Activated T-cell treated with anti-CD3 and anti-CD28 coated beads, Interleukin-2, amount 50 U/mL, for 1 hour (primary cell): ENCODE data around the gene SLCO4A1.

Experiments used
- DNase-seq: peaks from one replicate; pipeline ENCODE4 v3.0.0-alpha.2; 2020

SLCO4A1 gene

DNA sequence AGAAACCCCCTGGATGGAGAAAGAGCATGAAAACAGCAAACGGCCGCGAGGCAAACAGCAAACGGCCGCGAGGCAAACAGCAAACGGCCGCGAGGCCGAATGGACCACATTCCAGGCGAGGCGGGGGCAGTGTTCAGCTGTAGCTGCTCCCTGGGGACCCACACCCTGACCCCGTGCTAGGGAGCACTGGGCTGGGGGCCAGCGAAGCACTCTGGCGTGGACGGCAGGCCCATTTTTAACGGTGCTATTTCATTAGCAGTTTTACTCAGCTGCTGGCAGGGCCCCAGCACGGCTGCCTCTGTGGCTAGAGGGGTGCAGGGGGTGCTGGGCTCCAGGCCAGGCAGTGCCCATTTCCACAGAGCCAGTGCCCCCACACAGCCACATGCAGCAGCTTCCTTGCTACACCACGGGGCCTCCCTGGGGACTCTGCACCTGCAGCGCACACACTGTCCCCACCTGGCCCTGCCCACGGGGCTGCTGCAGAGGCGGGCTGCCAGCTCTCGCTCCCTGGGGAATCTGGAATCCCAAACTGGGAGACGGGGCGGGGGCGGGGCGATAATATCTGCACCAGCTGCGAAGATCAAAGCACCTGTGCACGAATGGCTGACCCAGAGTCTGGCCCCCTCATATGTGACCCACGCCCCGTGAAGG is 35.6 kb upstream of the SLCO4A1 start:
- DNase-seq: no peak

DNA sequence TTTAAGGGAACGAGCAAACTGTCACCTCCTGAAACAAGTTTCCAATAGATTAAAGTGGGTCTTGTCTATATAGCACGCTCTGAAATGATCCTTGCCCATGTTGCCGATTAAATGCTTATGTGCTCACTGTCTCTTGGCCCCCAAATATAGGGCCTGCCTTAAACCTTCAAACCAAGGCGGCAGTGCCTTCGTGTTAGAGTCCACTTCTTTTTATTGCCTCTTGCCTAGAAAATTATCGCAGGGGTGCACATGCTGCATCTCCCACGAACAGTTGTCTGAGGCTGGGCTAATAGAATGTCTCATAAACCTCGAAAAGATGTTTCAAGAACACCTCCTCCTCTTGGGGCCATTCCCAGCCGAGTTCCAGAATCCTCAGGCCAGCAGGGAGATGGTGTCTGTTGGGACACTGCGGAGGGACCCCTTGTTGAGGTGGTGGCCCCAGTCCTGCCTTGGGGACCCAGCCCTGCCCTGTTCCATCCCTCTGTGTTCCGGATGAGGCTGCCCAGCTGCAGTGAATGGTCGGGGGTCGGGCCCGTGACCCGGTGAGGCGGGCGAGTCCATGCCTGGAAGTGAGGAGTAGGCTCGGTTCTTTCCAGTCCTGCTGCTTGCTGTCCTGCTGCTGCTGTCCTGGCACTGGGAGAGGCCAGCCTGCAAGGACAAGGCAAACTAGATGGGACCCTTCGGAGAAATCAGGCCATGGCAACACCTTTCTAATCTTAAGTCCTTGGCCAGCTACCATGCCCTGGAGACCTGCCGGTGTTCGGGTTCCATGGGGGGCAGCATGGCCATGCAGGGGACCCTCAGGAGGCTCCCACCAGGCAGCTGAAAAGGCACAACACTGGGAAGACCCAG is 34.7 kb upstream of the SLCO4A1 start:
- DNase-seq: no peak

DNA sequence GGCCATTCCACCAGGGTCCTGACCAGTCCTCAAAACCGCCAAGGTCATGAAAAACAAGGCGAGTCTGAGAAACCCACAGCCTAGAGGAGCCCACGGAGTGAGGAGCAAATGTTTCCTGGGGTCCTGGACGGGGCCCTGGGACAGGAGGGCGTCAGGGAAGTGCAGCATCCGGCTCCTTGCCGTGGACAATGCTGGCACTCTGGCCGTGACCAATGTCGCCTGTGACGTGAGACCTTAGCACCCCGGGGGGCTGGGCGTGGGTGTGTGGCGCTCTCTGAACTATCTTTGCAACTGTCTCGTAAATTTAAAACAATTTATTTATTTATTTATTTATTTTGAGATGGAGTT is 34.1 kb upstream of the SLCO4A1 start:
- no peak for DNase-seq

DNA sequence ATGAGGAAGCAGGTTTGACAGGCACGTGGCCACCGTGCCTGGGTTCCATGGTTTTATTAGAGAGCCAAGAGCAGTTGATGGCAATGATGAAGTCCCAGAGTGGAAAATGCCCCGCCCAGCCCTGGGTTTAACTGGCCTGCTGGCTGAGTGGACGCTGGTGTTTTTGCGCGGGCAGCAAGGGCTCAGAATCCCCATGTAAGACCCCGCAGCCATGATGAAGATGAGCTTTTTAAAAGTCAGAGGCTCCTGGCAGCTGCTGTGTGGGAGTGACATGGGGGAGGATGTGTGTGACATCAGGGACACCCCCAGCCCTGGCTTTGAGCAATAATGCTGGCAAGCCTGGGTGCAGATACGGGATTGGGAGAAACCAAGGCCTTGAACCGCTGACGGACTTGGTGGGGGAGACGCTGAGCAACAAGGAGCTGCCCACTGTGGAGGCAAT is 33.0 kb upstream of the SLCO4A1 start:
- no peak for DNase-seq

DNA sequence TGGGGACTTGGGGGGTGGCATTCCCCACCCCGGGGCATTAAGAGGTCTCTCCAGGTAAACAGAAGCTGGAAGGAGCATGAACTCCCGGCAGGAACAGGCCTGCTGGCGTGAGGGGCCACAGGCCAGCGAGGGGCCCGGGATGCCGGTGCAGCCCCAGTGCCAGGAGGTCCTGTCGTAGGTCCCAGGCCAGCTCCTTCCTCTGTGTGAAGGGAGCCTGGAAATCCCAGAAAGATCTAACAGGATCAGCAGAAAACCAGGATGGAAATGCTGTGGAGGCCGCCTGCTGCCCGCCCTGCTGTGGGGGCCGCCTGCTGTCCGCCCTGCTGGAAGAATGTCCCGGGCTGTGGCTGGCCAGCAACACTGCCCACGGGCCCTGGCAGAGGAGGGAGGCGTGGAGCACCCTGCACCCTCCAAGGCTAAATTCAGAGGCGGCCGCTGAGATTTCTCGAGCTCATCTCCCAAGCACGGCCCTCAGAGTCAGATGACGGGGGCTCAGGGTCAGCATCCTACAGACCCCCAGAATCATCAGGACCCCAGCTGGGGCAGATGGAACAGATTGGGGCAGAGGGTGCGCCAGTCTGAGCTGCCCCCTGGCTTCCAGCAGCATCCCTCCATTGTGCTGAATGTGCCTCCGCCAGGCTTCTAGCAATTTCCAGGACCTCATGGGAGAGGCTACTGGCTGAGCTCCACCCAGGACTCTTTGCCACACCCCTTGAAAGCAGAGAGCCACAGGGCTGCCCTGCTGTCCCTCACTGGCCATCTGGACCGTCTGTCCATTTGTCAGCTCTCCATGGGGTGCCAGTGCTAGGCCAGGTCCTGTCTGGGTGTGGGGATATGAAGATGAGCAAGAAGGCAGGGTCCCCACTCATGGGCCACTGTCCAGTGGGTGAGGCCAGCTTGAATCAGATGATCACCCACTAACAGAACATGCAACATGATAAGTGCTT is 32.2 kb upstream of the SLCO4A1 start:
- no peak for DNase-seq

DNA sequence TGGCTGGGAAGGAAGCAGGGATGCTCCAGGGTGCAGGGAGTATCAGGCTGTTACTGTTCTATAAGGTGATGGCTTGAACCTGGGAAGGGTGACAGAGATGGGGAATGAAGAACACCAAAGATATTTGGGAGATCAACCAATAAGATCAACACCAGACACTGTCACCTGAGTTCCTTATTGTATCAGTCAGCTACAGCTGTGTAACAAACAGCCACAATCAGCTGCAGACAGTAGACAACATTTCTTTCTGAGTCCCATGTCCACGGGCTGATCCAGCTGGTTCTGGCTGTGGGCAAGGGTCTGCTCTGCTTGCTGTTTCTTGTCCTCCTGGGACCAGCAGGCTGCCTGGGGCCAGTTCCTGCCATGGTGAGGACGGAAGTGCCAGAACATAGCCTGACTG is 31.3 kb upstream of the SLCO4A1 start:
- no peak for DNase-seq

DNA sequence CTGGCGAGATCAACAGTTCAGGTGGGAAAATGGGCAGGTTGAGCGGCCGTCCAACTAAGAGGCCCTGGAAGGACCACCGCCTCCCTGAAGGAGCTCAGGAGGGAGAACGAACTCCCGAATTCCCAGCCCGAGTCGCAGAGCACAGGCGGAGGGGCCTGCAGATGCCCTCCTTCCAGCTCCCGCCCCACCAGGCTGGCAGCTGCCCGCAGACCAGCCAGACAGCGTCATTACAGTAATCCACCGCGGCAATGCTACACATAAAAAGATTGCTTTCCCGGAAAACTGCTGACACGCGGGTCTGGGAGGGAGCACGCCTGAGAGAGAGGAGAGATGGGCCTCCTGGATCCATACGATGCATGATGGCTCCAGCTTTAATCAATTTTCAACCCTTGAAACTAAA is 30.5 kb upstream of the SLCO4A1 start:
- DNase-seq: no peak

DNA sequence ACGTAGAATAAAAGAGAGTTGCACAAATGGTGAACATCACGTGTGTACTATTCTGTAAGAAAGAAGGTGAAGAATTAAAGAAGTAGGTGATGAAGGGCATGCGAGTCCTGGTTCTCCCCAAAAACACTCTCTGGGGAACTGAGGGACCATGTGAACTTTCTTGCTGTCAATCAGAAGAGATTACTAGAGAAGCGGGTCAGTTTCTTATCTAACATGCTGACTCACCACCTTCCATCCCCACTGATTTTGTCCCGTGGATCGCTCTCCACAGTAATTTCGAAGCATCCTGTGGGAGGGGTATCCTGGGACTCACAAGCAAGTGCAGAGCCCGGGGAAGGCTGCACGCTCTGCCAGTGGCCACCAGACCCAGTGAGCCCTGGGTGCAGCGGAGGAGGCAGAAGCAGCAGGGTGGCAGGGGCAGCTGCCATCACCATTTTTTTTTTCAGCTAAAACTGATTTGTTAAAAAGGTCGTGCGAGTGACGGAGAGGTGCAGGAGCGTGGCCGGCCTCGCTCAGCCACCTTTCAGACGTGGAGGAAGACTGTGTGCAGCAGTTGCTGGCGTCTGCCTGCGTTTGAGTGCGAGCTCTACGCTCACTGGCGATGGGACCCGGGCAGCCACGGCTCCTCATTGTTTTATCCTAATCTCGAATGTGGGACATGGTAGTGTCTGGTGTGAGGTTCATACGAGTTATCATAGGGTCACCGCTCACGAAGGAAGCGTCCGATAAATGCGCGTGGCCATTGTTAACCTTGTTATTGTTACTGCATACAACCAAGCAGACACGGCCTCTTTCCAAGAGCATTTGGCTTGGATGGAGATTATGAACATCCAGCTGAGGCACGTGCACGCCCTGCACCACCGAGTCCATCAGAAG is 28.0 kb upstream of the SLCO4A1 start:
- no peak for DNase-seq

DNA sequence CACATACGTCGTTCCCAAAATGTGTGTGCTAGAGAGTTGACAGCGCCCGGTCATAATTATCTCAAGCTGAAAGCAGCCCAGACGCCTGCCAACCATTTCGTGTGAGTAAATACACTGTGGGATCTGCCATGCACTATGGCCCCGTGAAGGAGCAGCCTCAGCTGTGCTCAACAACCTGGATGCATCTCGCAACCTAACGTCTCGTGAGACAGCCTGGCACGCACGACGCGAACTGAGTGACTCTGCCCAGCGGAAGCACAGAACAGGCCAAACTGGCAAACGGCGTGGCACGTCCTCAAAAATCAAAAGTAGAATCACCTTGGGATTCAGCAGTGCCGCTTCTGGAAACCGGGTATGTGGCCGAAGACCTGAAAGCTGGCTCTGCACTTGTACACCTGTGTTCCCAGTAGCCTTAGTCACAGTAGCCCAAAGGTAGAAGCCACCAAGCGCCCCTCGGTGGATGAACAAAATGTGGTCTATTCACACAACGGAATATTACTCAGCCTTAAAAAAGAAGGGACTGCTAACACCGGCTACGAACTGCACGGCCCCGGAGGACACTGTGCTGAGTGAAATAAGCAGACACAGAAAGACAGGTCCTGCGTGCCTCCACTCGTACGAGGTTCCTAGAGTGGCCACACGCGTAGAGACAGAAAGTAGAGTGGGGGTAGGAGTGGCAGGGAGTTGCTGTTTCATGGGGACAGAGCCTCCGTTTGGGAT is 27.2 kb upstream of the SLCO4A1 start:
- no peak for DNase-seq

DNA sequence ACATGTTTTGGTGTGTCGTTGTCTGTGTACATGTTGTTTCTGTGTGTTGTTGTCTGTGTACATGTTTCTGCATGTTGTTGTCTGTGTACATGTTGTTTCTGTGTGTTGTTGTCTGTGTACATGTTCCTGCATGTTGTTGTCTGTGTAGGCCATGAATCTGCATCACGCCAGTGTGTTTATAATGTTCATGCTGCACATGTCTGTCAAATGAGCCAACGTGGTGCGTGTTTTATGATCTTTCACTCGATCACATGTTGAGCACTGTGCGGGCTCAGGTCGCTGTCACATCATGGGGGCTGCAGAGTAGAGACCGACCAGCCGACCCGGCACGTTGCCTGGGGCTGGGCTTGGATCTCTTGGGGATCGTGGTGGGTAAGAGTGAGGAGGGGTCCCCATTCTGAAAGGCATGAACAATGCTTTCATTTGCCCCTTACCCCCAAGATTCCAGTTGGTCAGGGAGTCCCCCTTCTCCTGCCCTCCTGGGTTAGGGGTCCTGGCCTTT is 26.5 kb upstream of the SLCO4A1 start:
- no peak for DNase-seq

DNA sequence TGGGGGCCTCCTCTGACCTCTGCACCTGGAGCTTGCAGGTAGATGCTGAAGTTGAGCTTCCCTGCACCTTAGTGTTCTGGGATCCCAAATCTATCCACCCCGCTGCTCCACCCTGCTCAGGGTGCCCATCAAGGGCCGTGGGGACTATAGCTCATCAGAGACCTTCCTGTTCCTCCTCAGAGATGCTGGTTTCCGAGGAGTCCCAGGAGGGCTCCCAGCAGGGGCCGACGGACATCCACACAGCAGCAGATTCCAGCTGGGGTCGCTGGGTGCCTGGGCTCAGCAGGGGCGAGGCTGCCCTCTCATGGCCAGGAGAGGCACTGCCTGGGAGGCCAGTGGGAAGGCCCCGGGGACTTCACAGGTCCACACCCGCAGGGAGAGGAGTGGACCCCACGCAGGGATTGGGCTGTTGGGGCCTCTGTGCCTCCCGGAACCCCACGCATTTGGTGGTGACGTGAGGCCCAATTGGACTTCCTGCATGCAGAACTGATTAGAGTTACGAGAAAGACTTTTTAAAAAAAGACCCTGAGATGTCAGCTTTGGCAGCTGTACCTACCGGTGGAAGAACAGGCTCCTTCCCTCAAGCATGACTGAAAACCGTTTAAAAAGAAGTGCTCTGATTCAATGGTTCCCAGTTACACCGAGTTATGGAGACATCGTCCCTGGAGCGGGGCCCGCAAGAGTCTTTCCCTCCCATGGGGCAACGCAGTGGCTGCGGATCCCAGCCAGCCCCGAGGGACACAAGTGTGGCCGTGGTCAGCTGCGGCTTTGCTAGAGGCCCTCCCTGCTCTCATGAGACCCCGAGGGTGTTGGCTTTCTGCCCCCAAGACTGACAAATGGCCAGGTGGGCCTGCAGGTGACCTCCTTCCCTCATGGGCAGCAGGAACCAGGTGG is 25.3 kb upstream of the SLCO4A1 start:
- DNase-seq: peak; percentile 76

DNA sequence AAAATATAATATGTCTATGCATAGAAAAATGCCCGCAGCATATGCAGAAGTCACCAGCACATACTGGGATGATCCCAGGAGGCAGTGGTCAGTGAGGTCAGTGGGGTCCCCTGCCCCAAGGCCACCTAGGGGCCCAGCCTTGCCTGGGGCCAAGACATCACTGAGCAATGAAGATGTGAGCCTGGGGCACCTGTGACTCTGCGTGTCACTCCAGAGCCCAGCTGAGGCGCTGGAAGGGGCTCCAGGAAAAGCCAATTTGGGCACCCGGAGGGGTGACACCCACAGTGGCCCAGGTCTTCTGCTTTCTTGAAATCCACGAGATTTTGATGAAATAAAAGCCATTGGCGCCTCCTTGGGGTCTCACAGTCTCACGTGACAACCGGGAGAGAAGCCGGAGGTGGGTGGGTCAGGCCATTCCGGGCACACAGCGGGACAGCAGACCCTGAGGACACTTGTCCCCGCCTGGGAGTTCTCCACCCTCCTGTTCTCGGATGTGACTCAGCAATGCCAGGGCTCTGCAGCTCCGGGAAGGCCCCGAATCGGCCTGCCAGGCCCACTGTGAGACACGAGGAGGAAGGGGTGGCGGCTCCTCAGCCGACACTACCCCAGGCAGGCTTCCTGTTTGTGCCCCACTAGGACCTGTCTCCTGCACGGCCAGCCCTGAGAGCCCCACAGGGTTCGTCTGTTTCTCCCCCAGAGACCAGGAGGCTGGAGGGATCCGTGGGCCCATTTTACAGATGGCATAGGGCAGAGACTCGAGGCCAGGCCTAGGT is 24.4 kb upstream of the SLCO4A1 start:
- DNase-seq: peak; percentile 59

DNA sequence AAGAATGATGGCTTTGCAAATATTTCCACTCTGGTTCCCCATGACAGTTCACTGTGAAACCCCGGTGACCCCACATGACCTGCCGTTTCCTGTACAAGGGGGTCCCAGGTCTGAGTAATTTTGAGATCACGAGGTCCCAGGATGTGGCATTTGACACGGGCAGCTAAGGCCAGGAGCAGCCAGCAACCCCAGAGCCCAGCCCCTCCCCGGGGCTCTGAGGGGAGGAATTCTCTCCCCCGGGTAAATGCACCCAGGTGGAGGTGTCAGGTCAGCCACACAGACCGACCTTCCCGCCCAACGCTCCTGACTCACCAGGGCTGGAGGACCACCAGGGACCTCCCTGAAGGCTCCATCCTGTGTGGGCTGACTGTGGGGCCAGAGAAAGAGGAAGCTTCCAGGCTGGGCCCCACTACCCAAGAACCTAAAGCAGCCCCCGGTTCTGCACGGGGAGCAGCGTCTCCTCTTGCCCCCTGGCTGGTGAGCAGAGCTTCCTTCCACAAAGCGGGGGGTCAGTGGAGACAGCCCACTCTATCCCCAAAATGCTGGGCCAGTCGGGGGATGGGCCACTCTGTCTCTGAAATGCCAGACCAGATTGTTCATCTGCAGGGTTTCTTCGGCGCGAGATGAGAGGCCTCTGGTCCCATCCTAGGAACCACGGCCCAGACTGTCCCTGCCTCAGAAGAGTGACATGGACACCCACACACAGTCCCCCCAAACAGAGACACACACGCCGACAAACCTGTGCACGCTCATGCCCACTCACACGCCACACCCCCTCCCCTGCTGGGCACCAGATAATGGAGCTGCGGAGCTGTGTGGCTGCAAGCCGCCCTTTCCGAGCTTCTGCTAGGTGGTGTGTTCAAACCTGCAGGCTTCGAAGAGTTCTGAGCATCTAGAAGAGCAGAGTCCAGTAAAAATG is 23.4 kb upstream of the SLCO4A1 start:
- DNase-seq: peak; percentile 29

DNA sequence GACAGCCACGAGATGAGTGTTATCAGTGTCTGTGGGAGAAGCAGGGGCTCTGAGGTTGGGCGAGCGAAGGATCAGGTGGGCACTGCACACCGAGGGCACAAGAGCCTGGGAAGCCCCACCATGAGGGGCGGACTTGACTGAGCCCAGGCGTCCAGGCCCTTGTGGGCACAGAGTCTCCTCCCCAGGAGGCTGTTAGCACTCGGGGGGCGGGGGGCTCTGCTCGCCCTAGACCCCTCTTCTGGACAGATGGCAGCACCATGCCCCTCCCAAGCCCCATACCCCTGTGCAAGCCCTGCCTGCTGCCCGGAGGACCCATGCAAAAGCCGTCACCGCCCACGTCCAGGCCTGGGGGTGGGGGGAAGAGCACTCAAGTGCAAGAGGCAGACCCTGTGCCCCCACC is 21.7 kb upstream of the SLCO4A1 start:
- DNase-seq: no peak

DNA sequence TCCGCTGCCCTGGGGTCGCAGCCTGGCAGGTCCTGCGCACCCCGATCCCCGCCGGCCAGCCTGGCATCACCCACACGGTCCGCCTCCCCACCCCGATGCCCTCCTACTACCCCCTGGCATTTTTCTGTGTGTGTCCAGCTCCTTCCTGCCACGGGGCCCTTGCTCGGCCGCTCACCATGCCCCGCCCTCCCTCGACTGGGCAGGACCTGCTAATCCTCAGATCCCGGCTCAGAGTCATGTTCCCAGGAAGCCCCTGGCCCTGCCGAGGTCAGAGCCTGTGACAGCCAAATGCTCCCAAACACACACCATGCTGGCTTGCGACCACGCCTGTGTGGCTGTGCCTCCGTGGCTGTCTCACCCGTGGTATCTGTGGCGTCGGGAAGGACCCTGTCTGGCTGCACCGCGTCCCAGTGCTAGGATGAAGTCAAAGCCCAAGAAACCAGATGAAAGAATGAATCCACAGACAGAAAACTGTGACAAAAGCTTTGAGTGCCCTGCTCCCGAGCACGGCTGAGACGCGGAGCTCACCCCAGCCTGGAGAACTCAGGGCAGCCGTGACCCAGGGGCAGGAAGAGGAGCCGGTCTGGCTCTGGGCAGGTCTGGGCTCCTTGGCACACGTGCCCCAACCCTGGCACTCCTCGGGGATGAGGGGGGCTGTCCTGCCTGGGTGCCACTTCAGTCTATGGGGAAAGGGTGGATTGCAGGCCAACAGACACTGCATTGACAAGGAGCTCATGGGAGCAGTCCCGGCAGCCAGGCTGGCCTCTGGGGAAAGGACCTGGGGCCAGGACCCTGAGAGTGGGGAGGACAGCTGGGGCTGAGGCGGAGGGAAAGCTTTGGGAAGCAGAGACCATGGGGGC is 20.8 kb upstream of the SLCO4A1 start:
- no peak for DNase-seq

DNA sequence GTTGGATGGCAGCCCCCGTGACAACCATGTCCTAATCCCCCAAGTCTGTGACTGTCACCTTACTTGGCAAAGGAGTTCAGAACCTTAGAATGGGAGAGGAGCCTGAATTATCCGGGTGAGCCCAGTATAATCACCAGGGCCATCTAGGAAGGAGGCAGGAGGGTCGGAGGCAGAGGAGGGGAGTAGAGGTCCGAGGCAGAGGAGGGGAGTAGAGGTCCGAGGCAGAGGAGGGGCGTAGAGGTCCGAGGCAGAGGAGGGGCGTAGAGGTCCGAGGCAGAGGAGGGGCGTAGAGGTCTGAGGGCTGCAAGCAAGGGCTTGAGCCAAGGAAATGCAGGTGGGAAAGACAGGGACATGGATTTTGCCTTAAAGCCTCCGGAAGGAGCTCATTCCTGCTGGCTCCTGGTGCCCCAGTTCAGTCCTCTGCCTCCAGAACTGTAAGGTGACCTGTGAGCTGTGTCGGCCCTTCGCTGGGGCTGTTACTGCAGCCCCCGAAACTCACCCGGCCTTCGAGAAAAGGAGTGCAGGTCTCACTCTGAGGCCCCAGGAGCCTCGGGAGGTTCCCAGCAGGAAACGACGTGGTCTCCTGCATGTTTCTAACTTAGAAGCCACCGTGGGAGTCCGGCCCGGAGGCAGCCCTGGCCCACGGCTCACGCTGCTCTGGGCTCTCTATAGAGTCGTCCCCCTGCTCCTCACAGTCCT is 20.0 kb upstream of the SLCO4A1 start:
- no peak for DNase-seq
